Right lung (tissue), 5 donors: ENCODE measurements around the gene SKP2. TPM values are rescaled to one million over a fixed set of nuclear protein-coding genes. Genes with fewer than 3 reads are reported as not detected.
"Not testable (repeated sequence)": the region's sequence is repeated elsewhere in the genome, so short reads cannot be mapped to it uniquely, and the experiment has no call there.

Experiments
- DNase-seq, 2 donors: peaks; one replicate each; pipeline ENCODE4 v3.0.0-alpha.2; 2013
- polyA plus RNA-seq, 5 donors: library from polyadenylated mRNA; unstranded; fragments of 120-200 nt; gene quantifications; one replicate each; pipeline versions ENCODE4 v1.2.1 to v1.2.3, GENCODE V29; 2013; ENCODE audit warnings: inconsistent platforms in 1 of 5, low replicate concordance in 1 of 5; ENCODE audit not compliant: insufficient read length in 5 of 5, insufficient read depth in 1 of 5

The SKP2 gene
- polyA plus RNA-seq, 5 donors, result 39.7 to 63.6 (median 52.2) TPM

- no peak for DNase-seq
Measured at GRCh38 chr5:36193746-36194145, 41.8 kb downstream of the SKP2 start.

GRCh38 chr5:36198281-36198680 is 46.4 kb downstream of the SKP2 start:
- no peak for DNase-seq

- DNase-seq, result not testable (repeated sequence)
Measured at GRCh38 chr5:36198783-36199182, 46.9 kb downstream of the SKP2 start.

GRCh38 chr5:36199620-36200019 is 47.7 kb downstream of the SKP2 start:
- no peak for DNase-seq

- no peak for DNase-seq
Measured at GRCh38 chr5:36200513-36200912, 48.6 kb downstream of the SKP2 start.

GRCh38 chr5:36202521-36202961 is 50.6 kb downstream of the SKP2 start:
- DNase-seq, result no peak

GRCh38 chr5:36205329-36205728 is 53.4 kb downstream of the SKP2 start:
- DNase-seq, result no peak

- no peak for DNase-seq
Measured at GRCh38 chr5:36206913-36207312, 55.0 kb downstream of the SKP2 start.

GRCh38 chr5:36208786-36209185 is 56.9 kb downstream of the SKP2 start:
- no peak for DNase-seq

- no peak for DNase-seq
Measured at GRCh38 chr5:36209664-36210063, 57.8 kb downstream of the SKP2 start.

- DNase-seq, result no peak
Measured at GRCh38 chr5:36214436-36214835, 62.5 kb downstream of the SKP2 start.

GRCh38 chr5:36215910-36216309 is 64.0 kb downstream of the SKP2 start:
- DNase-seq, result no peak

GRCh38 chr5:36217567-36217966 is 65.7 kb downstream of the SKP2 start:
- no peak for DNase-seq

- DNase-seq, result no peak
Measured at GRCh38 chr5:36217988-36218387, 66.1 kb downstream of the SKP2 start.

- DNase-seq, result no peak
Measured at GRCh38 chr5:36222620-36223019, 70.7 kb downstream of the SKP2 start.

GRCh38 chr5:36227046-36227445 is 75.1 kb downstream of the SKP2 start:
- DNase-seq, result no peak

- no peak for DNase-seq
Measured at GRCh38 chr5:36228505-36228904, 76.6 kb downstream of the SKP2 start.

GRCh38 chr5:36230151-36230790 is 78.4 kb downstream of the SKP2 start:
- no peak for DNase-seq

GRCh38 chr5:36232533-36232932 is 80.6 kb downstream of the SKP2 start:
- DNase-seq, result no peak

Other genes starting within 250 kb of the SKP2 start
- gene CAPSL, start 213.5 kb upstream of the SKP2 start, polyA plus RNA-seq, result 10 to 100 TPM in 2 of 5 donors, 1 to 10 TPM in 3; 3.3 to 12.1 (median 9.1) TPM
- gene UGT3A1, start 160.7 kb upstream of the SKP2 start, polyA plus RNA-seq, result 1 to 10 TPM in 1 of 5 donors, under 1 TPM in 1, not detected in 3; 0.16 to 1.0 TPM
- under 1 TPM; 0.06 to 0.13 (median 0.09) TPM for gene UGT3A2, start 85.2 kb upstream of the SKP2 start, polyA plus RNA-seq
- gene LMBRD2, start 224 bp upstream of the SKP2 start, polyA plus RNA-seq, result 10 to 100 TPM in 4 of 5 donors, 1 to 10 TPM in 1; 7.6 to 11.9 (median 11.9) TPM
- gene NADK2, start 89.8 kb downstream of the SKP2 start, polyA plus RNA-seq, result 10 to 100 TPM; 32.9 to 55.1 (median 52.6) TPM
- gene RANBP3L, start 149.8 kb downstream of the SKP2 start, polyA plus RNA-seq, result 1 to 10 TPM in 4 of 5 donors, under 1 TPM in 1; 0.73 to 2.8 (median 1.7) TPM